Brain microvascular endothelial cell (primary cell): ENCODE measurements around the gene SURF2.

Experiments used
- DNase-seq: peaks from one replicate; pipeline ENCODE4 v3.0.0-alpha.2; 2020
- H3K27ac ChIP-seq: fragments of 250-450 bp; sonication (Bioruptor Pico); 2 replicates; pipeline ENCODE4 v1.5.1; 2020; ENCODE audit warnings: mild to moderate bottlenecking, moderate library complexity
- H3K27me3 ChIP-seq: fragments of 250-450 bp; sonication (Bioruptor Pico); replicated peaks from 2 replicates; pipeline ENCODE4 v1.5.1; 2020; ENCODE audit warnings: mild to moderate bottlenecking
- H3K36me3 ChIP-seq: fragments of 250-450 bp; sonication (Bioruptor Pico); replicated peaks from 2 replicates; pipeline ENCODE4 v1.5.1; 2020; ENCODE audit warnings: mild to moderate bottlenecking
- H3K4me3 ChIP-seq: 2 replicates; pipeline ENCODE4 v1.5.1; 2011; ENCODE audit warnings: low read depth, mild to moderate bottlenecking, control low read depth, low read length, moderate library complexity
- in situ Hi-C: cut with HindIII; loops from 2 replicates; pipeline ENCODE4 v1.10.0; 2017; ENCODE audit warnings: low sequenced_read_pairs, low pct_ligation_motif_present
- TF ChIP-seq, protein P1 (sequence below): IDR thresholded peaks from 2 replicates; pipeline ENCODE4 v1.5.1; 2011; ENCODE audit warnings: low read depth, mild to moderate bottlenecking, moderate library complexity, low read length, control low read depth, inconsistent platforms; ENCODE audit errors: missing control alignments

The SURF2 gene

DNA sequence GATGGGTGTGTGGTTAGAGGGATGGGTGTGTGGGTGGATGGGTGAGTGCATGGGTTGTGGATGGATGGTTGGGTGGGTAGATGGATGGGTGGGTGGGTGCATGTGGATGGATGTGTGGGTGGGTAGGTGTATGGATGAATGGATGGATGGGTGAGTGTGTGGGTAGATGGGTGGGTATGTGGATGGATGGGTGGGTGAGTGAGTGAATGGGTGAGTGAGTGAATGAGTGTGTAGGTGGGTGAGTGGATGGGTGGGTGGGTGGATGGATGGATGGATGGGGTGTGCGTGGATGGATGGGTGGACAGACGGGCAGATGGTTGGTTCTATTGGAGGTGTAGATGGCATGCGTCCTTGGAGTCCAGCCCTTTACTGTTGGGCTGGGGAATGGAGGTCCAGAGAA is 37.0 kb downstream of the SURF2 start:
- no peaks in the 10 kb centered on the region for H3K36me3 ChIP-seq
- no peak overlapping the region for H3K4me3 ChIP-seq
- TF ChIP-seq, protein P1, sequence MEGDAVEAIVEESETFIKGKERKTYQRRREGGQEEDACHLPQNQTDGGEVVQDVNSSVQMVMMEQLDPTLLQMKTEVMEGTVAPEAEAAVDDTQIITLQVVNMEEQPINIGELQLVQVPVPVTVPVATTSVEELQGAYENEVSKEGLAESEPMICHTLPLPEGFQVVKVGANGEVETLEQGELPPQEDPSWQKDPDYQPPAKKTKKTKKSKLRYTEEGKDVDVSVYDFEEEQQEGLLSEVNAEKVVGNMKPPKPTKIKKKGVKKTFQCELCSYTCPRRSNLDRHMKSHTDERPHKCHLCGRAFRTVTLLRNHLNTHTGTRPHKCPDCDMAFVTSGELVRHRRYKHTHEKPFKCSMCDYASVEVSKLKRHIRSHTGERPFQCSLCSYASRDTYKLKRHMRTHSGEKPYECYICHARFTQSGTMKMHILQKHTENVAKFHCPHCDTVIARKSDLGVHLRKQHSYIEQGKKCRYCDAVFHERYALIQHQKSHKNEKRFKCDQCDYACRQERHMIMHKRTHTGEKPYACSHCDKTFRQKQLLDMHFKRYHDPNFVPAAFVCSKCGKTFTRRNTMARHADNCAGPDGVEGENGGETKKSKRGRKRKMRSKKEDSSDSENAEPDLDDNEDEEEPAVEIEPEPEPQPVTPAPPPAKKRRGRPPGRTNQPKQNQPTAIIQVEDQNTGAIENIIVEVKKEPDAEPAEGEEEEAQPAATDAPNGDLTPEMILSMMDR: no peak
- in situ Hi-C loops: no loop called here
- no peaks in the 10 kb centered on the region for H3K27me3 ChIP-seq
- H3K27ac ChIP-seq: no peak overlapping the region
- no peak for DNase-seq

DNA sequence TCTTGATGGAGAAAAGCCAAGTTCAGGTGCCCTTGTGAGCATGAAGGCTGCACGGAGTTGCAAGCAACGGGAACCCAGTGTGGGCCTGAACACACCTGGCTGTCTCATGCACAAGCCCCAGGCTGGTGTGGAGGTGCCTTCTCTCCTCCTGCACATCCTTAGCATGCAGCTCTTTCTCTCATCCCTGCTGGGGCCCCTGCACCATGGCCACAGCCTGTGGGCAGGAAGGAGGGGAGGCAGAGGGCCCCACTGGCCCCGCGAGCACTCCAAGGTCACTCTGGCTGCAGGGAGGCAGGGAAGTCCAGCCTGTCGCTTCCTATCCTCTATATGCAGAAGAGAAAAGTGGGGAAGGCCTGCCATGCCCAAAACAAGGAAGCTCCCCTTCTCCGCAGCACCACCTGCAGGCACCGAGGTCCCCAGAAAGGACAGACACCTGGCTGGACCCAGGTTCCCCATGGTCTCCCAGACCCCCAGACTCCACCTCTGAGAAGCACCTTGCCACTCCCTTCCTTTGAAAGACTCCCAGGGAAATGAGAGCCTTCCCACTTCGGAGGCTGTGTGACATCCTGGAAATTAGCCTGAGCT is 38.4 kb downstream of the SURF2 start:
- Histone ChIP-seq H3K4me3 (no peak overlapping the region), H3K27ac (no peak overlapping the region), H3K27me3 (no peaks in the 10 kb centered on the region), H3K36me3 (no peaks in the 10 kb centered on the region)
- no peak for DNase-seq
- TF ChIP-seq, protein P1: no peak
- in situ Hi-C loops: no loop called here

DNA sequence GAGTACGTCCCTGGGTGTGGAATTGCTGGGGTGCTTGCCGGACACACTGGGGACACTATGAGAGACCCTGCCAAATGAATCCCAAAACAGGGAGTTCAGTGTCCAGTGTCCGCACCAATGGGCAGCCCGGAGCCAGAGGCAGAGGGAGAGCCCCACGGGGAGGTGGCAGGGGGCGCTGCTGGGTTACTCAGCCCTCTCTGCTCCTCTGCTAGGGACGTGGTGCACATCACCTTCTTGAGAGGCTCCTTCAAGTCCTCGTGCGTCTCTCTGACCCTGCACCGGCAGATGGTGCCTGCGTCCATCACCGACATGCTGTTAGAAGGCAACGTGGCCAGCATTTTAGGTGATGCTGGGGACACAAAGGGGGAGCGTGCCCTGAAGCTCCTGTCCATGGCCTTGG is 40.6 kb downstream of the SURF2 start:
- no peak overlapping the region for H3K27ac ChIP-seq
- no peaks in the 10 kb centered on the region for H3K27me3 ChIP-seq
- in situ Hi-C loops: no loop called here
- TF ChIP-seq, protein P1: peak; percentile 65
- no peaks in the 10 kb centered on the region for H3K36me3 ChIP-seq
- H3K4me3 ChIP-seq: no peak overlapping the region
- peak; percentile 6 for DNase-seq

DNA sequence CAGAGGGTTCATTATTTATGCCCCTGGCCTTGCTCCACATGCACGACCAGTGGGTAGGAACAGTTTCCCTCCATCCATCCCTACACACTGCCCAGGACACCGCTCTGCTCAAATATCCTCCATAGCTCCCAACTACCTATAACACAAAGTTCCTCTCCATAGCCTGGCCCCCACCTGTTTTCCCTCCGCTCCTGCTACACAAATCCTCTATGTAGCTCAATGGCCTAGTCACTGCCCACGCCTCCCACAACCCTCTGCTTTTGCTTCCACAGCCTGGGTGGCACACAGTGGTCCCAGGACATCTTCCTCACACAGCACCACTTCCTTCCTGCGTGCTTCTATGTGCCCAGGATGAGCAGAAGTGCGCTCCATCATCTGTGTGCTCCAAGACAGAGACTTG is 41.0 kb downstream of the SURF2 start:
- no peak for DNase-seq
- Histone ChIP-seq H3K27me3 (no peaks in the 10 kb centered on the region), H3K36me3 (no peaks in the 10 kb centered on the region), H3K27ac (no peak overlapping the region), H3K4me3 (no peak overlapping the region)
- in situ Hi-C loops: no loop called here
- TF ChIP-seq, protein P1: no peak

DNA sequence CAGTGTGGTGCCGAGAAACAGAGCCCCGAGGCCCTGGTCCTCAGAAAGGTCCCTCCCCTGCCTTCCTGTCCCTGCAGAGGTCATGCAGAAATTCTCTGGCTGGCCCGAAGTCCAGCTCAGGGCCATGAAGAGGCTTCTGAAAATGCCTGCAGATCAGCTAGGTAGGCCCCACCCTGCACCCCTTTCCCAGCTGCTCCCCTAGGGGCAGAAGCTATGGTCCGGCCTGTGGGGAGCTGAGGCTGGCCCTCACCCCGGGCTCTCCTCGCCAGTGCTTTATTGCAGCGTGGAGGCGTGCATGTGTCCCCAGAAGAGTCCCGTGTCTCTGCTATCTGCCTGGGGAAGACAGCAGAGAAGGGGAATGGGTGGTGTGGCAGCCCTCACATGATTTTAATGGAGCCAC is 41.5 kb downstream of the SURF2 start:
- no peak for DNase-seq
- Histone ChIP-seq H3K27me3 (no peaks in the 10 kb centered on the region), H3K27ac (no peak overlapping the region), H3K4me3 (no peak overlapping the region), H3K36me3 (no peaks in the 10 kb centered on the region)
- in situ Hi-C loops: no loop called here
- TF ChIP-seq, protein P1: no peak

DNA sequence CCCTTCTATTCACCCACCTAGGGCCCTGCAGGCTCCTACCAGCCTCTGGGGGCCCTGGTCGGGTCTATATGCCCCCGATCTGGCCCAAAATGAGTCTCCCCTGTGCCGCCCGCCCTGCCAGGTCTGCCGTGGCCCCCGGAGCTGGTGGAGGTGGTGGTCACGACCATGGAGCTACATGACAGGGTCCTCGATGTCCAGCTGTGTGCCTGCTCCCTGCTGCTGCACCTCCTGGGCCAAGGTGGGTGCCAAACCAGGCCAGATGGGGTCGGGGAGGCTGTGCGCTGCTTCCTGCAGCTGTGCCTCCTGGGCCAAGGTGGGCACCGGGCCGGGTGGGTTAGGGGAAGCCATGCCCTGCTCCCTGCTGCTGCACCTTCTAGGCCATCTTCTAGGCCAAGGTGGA is 43.9 kb downstream of the SURF2 start:
- TF ChIP-seq, protein P1: no peak
- H3K27me3 ChIP-seq: no peaks in the 10 kb centered on the region
- peaks cover 4% of the 10 kb centered on the region for H3K36me3 ChIP-seq
- DNase-seq: no peak
- H3K27ac ChIP-seq: no peak overlapping the region
- H3K4me3 ChIP-seq: no peak overlapping the region
- in situ Hi-C loops: no loop called here
